Measurements from ENCODE around the gene OR5K4. TPM values are rescaled to one million over a fixed set of nuclear protein-coding genes. Genes with fewer than 3 reads are reported as not detected.

Gene OR5K4, protein sequence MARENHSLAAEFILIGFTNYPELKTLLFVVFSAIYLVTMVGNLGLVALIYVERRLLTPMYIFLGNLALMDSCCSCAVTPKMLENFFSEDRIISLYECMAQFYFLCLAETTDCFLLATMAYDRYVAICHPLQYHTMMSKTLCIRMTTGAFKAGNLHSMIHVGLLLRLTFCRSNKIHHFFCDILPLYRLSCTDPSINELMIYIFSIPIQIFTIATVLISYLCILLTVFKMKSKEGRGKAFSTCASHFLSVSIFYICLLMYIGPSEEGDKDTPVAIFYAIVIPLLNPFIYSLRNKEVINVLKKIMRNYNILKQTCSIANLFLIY
- total RNA-seq, result not detected

DNA sequence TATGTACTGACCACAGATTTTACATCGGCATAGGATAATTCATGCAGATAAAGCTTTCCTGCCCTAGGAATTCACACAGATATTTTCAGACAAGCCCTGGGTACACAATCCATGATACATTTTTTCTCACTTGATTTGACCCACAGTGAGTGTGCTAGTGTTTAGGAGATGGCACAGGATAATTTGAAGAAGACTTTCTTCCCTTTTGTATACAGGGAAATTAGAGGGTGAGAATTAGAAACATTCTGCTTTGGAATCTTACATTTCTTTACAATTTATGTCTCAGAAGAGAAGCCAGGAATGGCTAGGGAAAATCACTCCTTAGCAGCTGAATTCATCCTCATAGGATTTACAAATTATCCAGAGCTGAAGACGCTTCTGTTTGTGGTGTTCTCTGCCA lies at the start of gene OR5K4:
OR5K4 (plus strand) TSS at position 301 of the 400 bp plus-strand sequence; CDS start at position 301, 0 bp downstream.
- no peak for DNase-seq (ENCODE audit: low read depth in 2 of 3, low spot score in 2 of 3)

DNA sequence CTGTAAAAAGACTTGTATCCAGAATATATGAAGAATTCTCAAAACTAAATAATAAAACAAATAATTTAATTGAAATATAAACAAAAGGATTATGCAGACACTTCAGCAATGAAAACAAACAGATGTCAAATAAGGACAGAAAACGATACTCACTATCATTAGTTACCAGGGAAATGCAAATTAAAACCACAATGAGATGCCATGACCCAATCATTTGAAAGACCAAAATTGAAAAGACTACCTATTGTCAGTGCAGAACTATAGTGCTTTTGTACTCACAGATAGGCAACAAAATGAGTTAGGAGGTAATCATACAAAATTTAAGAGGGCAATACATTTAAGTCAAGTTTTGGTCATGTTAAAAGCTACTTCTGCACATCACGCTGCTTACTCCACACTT lies 31.6 kb upstream of the OR5K4 start:
- DNase-seq (ENCODE audit: low read depth in 2 of 3, low spot score in 2 of 3), result no peak

DNA sequence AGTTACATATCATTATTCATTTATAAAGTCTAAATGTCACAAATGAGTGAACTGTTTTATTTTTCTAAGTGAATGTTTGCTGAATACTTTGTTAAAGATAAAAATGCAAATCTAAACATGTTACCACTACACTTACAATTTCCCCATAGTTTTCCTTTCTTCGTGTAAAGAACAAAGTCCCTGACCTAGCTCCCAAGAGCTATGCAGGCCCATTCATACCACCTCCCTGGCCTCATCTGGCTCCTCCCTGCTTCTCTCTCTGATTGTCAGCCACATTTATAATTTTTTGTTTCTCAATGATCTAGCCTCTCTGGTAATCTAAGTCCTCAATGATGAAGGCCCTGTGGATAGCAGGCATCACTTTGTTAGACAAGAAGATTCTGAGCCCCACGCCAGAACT lies 31.0 kb upstream of the OR5K4 start:
- DNase-seq (ENCODE audit: low read depth in 2 of 3, low spot score in 2 of 3), result no peak

DNA sequence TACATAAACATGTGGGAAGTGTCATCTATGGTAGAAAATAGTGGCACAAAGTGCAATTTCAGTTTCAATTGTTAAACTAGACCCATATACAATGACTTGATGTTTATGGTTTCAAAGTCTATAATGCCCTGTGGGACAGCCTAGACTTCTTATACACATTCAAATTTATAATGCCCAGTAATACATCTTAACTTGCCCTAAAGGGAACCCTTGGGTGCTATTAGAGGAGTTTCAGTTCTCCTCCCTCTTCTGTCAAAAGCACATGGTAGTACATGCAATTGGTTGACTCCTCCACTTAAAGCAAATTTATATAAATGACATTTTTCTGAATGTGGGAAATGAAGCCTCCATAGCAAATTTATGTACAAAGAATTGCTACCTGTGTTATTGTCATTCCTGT lies 30.2 kb upstream of the OR5K4 start:
- no peak for DNase-seq (ENCODE audit: low read depth in 2 of 3, low spot score in 2 of 3)

DNA sequence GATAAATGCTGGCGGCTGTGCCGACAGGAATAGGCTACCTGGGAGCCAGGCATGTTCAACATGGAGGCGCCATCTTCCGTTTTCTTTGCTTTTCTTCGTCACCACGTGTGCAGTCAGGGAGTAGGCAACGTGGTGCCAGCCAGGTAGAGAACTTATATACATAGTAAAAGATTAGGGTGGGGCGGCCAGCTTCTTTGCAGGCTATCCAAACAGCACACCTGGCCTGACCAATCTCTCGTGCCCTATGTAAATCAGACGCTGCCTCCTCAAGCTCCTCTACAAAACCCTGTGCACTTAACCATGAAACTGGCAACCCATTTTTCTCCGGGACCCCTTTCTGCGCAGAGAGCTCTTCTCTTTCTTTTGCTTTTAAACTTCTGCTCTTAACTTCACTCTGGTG lies 28.6 kb upstream of the OR5K4 start:
- DNase-seq (ENCODE audit: low read depth in 2 of 3, low spot score in 2 of 3), result no peak

DNA sequence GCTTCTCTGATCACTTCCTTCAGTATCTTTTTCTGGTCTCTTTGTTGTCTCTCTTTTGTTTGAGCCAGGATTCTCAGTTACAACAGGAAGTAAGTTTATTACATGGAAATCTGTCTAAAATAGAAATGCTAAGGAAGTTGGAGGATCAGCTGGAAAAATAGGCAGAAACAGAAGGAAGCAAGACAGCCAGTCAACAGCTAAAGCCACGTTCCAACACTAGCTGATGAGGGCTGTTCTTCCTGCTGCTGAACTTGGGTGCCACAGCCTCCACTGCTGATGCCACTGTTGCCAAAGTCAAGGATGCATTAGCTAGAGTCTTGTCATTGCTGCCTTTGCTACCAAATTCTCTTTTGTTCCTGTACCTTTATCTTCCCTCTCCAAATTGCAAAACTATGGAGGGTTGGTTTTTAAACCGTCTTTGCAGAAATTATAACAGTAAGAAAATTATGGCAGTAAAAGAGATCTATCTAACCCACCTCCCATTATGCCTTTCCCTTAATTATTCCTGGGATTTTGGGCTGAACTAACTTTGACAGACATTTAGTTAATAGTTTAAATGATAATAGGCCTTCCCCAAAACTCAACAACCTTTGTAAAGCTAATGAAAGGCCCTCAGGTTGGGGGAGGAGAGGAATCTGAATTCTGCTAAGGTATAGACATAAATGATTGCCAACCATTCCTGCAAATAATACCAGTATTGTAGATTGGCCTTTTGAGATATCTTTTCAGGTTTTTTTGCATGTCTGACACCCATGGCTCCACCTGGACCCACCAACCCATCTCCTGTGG lies 27.4 kb upstream of the OR5K4 start:
- no peak for DNase-seq (ENCODE audit: low read depth in 2 of 3, low spot score in 2 of 3)

DNA sequence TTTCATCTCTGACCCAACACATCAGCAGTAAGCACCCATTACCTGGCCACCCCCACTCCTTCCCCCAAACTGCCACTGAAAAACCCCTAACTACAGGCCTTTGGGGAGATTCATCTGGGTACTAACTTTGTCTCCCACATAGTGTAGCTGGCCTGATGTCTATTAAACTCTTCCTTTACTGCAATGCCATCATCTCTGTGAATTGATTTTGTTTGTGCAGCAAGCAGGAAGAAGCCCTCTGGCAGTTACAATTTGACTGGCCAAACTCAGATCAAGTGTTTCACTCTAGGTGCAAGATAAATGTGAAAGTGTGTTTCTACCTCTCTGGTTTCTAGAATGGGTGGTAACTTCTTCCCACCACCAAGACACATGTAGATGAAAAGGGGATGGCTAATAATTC lies 26.7 kb upstream of the OR5K4 start:
- DNase-seq (ENCODE audit: low read depth in 2 of 3, low spot score in 2 of 3), result no peak

DNA sequence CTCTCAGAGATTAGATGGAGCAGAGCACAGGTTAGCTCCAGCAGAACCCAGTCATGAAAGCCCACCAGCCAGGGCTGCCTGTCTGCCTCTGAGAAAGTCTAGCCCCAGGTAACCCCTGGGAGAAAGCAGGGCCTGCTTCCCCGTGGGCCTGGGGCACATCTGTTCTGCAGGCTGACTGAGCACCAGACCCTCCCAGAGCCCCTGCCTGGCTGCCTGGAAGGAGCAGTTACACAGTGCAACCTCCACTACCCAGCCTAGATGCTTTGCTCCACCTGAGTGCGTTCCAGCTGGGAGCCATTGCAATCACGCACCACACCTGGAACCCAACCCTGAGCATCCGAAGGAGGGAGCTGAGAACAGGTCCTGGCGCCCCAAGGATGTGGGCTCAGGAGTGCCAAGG lies 24.7 kb upstream of the OR5K4 start:
- DNase-seq (ENCODE audit: low read depth in 2 of 3, low spot score in 2 of 3), result no peak

DNA sequence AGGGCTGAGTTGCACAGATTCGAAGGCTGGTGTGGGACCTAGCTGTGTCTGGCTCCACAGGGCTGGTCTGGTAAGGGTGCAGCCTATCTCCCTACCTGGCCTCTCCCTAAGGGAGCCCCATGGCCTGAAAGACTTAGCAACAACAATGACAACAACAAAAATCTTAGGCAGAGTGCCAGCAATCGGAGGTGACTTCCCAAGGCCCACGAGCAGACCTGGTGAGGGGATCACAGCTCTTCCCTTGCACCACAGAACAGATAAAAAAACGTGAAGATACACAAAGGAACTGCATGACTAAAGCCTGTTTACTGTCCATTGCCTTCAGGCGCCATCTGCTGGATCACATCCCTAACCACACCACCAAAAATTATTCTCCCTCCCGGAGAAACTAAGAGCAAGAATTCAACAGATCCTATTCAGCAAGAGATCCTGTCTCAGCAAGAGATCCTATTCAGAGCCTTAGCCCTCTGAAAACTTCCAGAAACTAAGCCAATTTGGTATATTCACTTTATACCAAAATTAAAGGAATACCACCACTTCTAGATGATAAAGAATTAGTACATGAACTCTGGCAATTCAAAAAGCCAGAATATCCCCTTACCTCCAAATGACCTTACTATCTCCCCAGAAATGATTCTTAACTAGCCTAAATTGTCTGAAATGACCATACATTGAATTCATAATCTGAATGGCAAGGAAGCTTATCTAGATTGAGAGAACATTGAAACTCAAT lies 24.1 kb upstream of the OR5K4 start:
- DNase-seq (ENCODE audit: low read depth in 2 of 3, low spot score in 2 of 3), result peak; percentile 10 to 51 (median 33)

DNA sequence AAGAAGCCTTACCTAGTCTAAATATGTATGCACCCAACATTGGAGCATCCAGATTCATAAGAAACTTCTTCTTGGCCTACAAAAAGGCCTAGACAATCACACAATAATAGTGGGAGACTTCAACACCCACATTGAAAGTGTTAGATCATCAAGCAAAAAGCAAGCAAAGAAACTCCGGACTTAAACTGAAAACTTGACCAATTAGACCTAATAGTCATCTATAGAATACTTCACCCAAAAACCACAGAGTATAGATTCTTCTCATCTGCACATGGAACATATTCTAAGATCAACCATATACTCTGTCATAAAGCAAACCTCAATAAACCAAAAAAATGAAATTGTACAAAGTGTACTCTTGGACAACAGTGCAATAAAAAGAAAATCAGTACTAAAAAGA lies 22.3 kb upstream of the OR5K4 start:
- no peak for DNase-seq (ENCODE audit: low read depth in 2 of 3, low spot score in 2 of 3)

DNA sequence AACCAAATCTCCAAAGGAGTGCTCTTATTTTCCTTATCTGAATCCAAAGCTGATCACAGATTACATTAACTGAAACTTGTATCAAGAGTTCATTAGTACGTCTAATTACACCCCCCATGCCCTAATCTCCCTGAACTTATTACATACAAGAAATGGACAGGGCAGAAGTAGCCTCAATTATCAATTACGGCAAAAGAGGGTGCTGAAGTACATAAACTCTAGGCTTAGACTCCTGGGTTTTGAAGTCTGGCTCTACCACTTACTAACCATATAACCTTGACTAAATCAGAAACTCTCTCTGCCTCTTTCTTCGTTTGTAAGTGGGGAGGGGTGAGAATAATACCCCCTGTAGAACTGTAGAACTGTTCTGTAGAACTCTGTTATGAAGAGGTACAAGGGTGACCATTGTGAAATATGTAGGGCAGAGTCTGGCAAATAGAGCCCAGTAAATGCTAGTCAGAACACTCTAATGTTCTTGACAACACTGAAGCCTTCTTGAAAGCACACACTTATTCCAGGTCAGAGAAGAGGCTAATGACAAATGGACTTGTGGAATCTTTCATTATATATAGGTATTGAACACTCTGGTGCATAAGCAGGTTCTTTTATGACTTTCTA lies 19.6 kb upstream of the OR5K4 start:
- peak in 1 of 3 donors; percentile 21 for DNase-seq (ENCODE audit: low read depth in 2 of 3, low spot score in 2 of 3)

DNA sequence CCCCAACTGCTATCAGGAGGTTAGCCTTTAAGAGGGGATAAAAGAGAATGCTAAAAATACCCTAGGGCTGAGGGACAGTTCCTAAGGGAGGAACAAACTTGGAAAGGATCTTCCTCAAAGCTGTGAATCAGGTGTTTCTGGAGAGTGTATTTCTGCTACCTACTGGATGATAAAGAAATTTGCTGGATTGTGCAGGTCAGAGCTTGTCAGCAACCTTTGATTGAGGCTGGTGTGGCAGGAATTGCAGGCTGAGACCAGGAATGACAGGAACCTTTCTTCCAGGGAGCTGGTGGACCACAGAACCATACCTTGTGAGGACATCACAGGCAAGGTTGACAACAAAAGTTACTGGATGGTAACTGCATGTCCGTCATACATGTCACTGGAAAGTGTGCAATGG lies 14.6 kb upstream of the OR5K4 start:
- DNase-seq (ENCODE audit: low read depth in 2 of 3, low spot score in 2 of 3), result no peak

DNA sequence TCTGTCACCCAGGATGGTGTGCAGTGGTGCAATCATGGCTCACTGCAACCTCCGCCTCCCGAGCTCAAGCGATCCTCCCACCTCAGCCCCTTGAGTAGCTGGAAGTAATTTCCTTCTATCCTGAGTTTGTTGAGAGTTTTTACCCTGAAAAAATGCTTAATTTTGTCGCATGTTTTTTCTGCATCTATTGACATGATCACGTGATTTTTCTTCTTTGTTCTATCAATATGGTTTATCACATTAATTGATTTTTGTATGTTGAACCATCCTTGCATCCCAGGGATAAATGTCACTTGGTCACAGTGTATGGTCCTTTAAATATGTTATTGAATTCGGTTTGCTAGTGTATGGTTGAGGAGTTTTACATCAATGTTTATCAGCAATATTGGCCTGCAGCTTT lies 11.9 kb upstream of the OR5K4 start:
- DNase-seq (ENCODE audit: low read depth in 2 of 3, low spot score in 2 of 3), result no peak

DNA sequence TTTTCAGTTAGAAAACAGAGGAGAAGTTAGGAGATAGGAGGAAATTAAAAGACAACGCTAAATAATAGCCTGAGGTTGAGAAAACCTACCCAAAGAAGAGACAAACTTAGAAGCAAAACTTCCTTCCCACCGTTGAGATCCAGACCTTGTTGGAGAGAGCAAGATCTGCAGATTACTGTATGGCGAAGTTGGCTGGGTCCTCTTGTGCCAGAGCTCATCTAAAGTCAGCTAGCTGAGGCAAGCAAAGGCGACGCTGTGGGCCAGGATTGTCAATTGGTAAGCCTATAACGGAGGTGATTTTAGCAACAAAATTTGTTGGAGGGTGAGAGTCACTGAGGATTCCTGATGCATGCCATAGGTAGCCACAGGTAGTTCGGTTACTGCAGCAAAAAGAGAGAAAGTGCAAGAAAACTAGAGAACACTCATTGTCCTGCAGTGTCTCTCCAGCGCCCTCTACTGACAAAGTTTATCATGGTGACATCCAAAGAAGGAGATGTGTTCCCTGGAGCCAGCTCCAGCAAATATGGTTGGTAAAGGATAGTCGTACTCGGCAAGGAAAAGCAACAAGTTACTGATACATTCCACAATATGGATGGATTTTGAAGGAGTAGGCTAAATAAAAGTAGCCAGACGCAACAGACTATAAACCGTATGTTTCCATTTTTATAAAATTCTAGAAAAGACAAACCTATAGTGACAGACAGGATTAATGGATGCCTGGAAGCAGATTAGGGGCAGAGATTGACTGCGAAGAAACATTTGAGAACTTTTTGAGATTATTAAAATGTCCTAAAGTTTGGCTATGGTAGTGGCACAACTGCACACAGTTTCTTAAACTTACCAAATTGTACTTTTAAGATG lies 9.8 kb upstream of the OR5K4 start:
- peak in 2 of 3 donors; percentile 39 to 49 for DNase-seq (ENCODE audit: low read depth in 2 of 3, low spot score in 2 of 3)

DNA sequence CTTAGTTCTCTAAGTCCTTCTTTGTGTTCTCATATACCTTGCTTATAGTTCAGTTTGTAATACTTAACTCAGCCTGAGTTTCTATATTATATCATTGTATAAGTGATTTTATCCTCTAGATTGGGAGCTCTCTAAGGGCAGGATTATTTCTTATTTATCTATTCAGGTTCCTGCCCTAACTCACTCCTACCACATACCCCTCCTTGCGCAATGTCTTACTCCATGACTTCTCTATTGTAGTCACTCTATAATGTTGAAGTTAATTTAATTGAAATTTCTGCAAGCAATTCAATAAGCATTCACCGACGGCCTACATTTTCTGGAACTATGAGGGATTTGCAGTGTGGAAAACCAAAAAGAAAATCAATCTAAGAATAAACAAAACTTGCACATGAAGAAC lies 3.6 kb upstream of the OR5K4 start:
- DNase-seq (ENCODE audit: low read depth in 2 of 3, low spot score in 2 of 3), result no peak

DNA sequence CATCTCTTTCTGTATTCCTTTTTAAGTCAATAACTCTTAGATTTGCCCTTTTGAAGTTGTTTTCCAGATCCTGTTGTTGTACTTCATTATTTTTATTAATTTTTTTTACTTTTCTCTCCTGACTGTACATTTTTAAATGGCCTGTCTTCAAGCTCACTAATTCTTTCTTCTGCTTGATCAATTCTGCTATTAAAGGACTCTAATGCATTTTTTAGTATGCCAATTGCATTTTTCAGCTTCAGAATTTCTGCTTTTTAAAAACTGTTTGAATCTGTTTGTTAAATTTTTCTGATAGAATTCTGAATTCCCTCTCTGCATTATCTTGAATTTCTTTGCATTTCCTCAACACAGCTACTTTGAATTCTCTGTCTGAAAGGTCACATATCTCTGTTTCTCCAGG lies 5.6 kb downstream of the OR5K4 start:
- no peak for DNase-seq (ENCODE audit: low read depth in 2 of 3, low spot score in 2 of 3)

DNA sequence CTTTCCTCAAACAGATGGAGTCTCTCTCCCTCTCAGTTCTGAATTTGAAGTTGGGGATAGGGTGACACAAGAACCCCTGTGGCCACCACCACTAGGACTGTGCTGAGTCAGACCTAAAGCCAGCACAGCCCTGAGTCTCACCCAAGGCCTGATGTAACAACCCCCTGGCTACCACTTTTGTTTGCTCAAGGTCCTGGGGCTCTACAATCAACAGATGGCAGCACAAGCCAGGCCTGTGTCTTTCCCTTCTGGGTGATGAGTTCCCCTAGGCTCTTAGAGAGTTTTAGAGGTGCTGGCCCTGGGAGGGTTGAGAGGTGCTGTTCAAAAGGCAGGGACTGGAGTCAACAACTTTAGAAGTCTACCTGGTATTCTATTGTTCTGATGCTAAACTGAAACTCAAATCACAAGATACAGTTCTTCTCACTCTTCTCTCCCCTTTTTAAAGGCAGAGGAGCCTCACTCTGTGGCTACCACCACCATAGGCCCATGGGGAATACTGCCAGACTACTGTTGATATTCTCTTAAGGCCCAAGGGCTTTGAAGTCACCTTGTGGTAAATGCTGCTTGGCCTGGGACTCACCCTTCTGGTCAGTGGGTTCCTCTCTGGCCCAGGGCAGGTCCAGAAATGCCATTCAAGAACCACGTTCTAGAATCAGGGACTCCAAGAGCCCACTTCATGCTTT lies 6.5 kb downstream of the OR5K4 start:
- DNase-seq (ENCODE audit: low read depth in 2 of 3, low spot score in 2 of 3), result no peak

DNA sequence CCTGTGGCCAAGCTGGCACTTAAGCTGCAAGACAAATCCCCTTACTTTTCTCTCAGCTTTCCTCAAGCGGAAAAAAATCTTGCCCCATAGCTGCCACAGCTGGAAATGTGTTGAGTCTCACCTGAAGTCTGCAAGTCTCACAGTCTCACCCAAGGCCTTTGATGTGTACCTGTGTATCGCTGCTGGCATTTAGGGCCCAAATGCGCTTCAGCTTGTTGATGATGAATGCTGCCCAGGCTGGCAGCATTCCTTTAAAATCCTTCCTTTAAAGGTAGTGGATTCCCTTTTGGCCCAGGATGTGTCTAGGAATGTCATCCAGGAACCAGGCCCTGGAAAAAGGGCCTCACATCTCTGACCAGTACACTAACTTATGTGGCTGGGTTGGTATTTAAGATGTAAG lies 7.0 kb downstream of the OR5K4 start:
- DNase-seq (ENCODE audit: low read depth in 2 of 3, low spot score in 2 of 3), result no peak

DNA sequence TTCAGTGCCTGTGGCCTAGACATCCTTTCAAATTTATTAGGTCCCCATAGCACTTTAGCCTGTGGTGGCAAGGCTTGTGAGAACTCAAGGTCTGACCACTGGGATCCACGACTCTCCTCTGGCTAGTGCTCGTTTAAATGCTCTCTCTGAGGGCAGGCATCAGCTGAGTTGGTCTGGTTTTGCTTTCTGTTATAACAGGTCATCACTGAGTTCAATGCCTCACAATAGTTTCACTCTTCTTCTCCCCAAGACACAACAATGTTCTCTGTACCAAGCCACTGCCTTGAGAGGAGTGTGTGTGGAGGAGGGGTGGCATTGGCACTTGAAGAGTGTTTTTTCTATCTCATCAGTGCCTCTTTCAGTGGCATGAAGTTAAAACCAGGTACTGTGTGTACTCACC lies 7.6 kb downstream of the OR5K4 start:
- DNase-seq (ENCODE audit: low read depth in 2 of 3, low spot score in 2 of 3), result no peak
